Measurements from ENCODE around the gene FIGNL2. TPM values are rescaled to one million over a fixed set of nuclear protein-coding genes. Genes with fewer than 3 reads are reported as not detected.

The FIGNL2 gene
- total RNA-seq, 1 donor from 2014 or later: 0.68 TPM

DNA sequence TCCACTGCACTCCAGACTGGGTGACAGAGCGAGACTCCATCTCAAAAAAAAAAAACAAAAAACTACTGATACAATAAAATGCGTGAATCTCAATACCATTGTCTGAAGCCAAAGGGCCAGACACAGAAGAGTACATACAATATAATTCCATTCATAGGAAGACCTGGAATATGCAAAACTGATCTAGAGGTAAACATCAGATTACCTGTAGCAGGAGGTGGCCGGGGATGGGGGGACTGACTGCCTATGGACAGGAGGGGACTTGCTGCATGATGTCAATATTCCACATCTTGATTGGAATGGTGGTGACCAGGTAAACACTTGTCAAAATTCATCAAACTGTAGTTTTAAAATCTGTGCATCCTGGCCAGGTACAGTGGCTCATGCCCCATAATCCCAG is 12.5 kb upstream of the FIGNL2 start:
- DNase-seq (ENCODE audit: low spot score): no peak
- ATAC-seq: no peak

DNA sequence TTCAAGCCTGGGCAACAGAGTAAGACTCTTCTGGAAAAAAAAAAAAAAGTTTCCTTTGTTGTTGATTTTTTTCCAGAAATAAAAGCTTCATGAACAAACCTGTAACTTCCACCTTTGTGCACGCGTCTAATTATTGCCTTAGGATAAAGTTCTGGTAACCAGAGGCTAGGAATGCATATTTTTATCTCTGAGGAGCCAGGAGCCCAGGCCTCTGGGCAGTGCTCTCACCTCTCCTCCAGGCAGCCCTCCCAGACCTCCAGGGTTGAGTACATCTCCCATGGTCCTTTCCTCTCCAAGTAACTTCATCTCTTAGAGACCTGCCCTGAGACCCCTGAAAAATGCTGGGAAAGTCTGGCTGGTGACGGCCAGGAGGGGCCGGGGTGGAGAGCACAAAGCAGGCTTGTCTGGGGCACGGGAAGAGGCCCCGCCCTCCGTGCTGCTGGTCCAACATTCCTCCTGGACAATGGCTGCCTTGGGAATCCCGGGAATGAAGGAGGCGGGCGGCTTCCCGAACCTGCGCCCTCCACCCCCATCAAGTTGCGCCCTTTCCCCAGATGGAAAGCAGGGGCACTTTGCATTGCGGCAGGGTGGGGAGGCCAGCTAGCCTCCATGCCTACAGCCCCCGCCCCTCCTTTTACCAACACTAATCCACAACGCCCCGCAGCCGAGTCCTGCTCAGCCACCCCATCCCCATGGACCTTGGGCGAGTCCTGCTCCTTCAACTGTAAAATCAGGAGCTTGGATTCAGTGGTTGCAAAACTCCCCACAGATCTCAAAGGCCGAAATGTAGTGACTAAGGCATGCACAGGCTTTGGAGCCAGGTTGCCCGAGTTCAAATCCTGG is 7.3 kb upstream of the FIGNL2 start:
- DNase-seq (ENCODE audit: low spot score) (no peak), ATAC-seq (peak; percentile 65)

DNA sequence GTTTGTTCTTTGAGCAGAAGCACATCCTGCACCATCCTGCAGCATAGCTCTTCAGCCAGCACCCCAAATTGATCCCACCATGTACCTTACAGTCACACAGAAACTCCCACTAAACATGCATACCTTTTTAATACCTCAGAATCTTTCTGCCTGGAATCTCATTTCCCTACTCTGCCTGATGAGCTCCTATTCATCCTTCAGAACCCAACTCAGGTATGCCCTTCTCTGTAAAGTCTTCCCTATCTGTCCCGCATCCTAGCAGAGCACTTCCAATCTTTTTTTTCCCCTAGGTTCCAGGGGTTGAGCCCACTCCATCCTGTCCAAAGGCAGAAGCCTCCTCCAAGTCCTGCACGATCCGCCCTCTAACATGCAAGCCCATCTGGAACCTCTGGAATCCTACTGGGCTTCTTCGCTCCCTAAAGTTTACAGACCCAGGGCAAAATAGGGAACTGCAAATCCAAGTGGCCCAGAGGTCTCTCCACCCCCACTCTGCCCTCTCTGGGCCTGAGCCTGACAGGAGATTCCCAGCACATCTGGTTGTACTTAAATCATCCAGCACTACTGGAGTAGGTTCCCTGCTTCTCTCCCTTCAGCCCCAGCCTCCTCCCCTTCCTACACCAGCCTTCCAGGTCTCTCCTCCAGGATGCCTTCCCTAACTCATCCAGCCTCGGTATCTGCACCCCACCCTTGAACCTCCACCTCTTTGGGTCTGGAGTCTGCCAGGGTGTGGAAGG is 4.1 kb upstream of the FIGNL2 start:
- DNase-seq (ENCODE audit: low spot score) (no peak), ATAC-seq (no peak)

DNA sequence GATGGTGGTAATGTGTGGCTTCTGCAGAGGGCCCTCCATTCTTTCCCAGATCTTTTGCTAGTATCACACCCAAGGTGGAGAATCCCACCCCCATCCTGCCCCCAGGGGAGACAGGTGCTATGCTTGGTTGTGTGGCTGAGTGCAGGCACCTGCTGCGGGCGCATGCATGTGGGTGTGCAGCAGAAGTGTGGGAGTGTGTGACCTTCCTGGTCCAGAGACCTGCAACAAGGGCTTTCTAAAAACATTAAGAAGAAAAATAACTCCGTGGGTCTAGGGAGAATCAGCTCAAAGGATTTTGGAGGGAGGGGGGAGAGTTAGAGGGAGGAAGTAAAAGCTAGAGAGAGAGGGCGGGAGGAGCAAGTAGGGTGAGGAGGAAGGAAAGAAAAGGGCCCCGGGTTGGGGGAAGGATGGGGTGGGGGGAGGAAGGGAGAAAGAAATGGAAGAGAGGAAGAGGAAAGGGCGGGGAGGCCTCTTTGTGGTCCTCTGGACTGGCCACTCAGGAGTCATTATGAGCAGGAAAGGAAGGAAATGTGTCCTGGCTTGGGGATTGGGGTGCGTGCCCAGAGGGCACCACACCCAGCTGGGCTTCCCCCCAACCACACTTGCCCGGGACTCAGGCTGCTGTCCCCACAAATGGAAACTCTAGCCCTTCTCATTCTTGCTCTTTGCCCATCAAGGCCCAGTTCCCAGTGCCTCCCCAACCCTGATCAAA is 3.1 kb upstream of the FIGNL2 start:
- ATAC-seq (no peak), DNase-seq (ENCODE audit: low spot score) (no peak)

DNA sequence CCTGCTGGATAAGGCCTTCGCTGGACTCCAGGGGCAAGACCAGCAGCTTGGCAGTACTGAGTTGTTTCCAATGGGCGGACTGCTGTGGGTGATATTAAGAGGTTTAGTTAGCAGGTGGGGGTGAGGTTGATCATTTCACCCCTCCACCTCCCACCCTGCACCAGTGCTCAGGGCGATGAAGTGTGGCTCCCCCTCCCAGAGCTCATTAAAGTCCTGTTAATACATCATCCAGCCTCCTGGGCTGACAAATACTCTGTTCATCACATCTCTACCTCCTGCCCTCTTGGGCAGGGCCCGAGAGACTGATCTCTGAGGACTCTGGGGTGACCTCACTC is 2.4 kb upstream of the FIGNL2 start:
- ATAC-seq (no peak), DNase-seq (ENCODE audit: low spot score) (no peak)

DNA sequence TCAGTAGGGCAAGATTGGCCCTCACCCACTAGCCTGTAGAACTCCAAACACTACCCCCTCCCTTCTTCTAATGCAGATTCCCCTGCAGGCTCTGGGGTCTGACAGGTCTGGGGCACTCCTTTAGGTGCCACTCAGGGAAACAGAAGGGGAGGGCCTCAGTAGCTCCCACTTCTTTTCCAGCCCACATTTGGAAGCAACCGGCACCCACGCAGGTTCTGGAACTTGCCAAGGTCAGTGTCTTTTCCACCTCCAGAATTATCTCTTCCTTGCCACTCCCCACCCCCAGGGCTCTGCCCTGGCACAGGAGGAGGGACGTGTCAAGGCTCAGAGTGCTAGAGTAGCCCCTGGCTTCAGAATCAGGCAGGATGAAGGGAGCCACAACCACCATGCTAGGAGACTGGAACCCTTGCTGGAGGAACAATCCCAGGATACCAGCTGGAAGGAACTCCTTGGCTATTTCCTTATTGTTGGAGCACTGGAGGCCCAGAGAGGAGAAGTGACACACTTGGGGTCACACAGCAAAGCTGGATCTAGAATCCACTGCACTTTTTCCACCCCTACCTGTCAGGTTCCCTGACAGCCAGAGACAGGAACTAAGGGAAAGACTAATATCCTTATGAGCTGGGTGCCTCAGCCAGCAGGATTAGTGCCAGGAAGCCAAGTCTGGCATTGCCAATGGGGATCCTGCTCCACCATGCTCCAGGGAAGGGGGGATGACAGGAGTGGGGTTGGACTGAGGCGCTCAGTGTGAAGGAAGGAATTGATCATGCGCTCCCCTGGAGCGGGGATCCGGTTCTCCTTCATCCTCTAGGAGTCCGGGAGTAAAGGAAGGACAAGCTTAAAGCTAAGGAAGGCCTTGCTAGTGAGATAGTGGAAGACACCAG is 1.8 kb upstream of the FIGNL2 start:
- DNase-seq (ENCODE audit: low spot score): no peak
- ATAC-seq: no peak

DNA sequence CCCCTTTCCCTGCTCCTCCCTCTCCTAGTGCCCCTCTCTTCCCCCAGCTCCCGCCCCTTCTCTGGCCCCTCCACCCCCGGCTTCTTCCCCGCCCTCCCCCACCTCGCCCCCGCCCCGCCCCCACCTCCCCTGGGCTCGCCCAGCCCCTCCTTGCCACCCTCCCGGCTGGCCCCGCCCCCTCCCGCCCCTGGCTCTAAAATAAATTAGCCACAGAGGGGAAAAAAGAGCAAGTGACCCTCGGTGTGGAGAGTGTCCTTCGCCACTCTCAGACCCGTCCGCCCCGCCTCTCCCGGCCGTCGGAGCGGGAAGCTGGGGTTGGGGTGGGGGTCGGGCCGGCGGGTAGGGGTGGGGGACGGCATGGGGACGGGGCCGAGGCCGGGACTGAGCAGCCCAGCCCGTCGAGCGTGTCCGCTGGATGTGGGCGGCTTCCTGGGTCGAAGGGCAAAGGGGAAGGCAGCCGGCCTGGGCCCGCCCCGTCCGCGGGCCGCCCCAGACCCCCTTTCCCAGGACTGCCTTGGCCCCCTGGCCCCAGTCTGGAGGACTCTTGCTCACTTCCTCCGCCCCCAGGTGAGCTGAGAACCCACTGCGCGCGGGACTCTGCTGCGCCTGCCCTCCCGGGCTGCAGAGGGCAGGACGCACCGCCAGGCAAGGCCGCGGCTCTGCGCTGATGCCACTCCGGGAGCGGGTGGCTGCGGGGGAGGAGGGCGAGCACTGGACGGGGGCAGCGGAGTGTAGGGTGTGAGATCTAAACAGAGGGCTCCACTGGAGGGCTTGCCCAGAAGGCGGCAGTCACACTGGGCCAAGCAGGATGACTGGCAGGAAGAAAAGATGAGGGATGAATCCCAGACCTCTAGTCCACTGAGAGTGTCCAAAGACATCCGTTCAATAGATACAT is 570 bp upstream of the FIGNL2 start:
- ATAC-seq (peak; percentile 75), DNase-seq (ENCODE audit: low spot score) (peak; percentile 64)

DNA sequence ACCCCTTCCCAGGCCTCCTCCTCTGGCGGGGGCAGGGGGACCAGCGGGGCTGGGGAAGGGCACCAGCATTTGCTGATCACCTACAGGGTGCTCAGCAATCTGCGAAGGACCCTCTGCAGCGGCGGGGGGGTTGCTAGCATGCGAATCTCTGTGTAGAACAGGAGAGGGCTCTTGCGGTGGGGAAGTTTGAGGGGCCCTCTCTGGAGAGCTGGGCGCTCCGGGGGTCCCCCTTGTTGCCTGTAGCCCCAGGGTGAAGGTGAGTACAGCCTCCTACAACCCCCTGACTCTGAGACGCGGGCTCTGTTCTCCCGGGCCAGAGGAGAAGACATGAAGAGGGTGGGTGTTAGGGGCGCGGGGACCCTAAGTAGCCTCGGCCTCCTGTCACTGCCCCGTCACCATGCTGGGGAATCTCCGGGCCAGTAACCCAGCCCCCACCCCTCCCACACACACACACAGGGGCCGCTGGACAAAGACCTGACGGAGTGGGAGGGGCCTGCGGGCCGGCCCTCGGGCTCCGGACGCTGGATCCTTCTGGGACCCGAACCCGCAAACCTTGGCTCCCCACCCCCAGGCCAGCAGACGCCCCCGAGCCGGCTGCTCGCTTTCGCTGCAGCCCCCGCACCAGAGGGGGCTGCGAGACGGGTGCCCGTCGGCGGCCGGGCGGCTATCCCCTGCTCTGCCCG is 734 bp downstream of the FIGNL2 start:
- DNase-seq (ENCODE audit: low spot score) (peak; percentile 60), ATAC-seq (peak; percentile 71)

DNA sequence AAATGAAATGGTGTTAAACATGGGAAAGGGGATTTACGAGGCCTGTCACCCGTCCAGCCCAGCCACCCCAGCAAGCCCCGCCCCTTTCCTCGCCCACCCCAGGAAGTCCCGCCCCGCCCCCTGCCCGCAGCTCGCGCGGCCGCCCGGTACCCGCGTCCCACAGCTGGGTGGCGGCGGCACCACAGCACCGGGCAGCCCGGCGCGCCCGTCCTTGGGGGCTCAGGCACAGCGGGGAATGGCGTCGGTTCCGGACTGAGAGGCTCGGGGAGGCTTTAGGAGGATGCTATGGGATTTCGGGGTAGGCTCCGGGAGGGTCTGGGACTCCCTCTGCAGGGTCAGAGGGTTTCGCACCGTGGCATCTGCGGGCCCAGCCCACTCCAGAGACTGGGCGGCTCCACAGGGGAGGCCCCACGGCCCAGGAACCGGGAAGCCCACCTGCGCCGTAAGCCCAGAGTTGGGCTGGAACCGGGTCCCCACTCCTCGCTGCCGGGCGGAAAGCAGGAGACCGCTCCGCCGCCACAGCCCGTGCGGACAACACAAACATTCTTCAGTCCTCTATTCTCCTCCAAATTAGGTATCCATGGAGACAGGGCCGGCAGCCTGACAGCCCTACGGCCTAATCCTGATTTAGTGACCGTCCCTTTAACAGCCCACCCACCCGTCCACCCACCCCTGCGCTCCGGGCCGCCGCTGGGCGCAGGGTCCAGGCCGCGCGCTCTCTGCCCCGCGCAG is 1.4 kb downstream of the FIGNL2 start:
- ATAC-seq (peak; percentile 25), DNase-seq (ENCODE audit: low spot score) (no peak)

DNA sequence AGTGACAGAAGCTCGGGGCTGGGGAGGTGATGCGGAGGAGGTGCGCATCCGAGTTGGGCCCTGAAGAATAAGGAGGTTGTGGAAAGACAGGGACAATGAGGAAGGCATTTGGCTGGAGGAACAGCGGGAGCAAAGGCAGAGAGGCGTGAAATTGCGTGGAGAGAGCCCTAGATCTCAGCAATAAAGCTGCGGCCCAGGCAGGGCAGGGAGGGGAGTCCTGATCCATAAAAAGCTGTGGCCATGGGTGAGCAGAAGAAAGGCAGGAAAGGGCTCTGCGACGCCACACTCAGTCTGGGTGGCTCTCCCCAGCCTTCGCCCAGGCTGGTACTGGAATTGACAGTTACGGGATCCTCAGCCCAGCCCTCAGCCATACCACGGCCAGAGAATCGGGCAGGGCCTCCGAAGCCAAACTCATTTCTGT is 2.2 kb downstream of the FIGNL2 start:
- no peak for DNase-seq (ENCODE audit: low spot score)
- no peak for ATAC-seq

DNA sequence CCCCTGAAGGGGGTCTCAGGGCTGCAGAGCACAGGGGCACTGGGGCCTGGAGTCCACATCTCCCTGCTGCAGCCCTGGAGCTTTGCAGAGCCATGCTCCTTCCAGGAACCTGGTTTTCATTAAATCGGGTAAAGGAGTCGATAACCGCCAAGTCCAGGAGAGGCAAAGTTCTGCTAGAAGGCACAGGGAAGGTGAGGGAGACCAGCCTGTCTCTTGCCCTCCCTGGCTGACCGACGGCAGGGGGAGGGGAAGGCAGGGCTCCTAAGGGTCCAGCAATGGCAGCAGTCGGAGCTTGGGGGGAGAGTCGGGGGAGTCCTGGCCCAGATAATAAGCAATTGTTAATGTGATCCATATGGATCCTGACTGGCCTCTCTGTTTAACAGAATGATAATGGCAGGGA is 3.0 kb downstream of the FIGNL2 start:
- DNase-seq (ENCODE audit: low spot score) (no peak), ATAC-seq (no peak)

DNA sequence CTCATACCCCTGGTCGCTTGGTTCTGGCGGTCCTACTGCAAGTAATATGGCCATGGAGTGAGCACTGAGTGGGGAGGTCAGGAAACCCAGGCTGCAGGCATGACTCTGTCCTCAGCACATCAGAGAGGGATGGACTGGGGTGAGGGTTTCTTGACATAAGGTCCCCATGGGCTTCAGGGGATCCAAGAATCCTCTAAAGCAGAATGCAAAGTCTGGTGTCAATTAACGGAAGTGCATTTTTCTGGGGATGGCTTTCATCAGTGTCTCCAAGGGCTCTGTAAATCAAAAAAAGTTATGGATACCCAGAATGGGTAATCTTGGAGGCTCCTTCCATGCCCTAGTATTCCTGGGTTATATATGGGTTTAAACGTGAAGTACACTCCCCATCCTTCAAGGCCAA is 3.7 kb downstream of the FIGNL2 start:
- DNase-seq (ENCODE audit: low spot score) (no peak), ATAC-seq (no peak)

DNA sequence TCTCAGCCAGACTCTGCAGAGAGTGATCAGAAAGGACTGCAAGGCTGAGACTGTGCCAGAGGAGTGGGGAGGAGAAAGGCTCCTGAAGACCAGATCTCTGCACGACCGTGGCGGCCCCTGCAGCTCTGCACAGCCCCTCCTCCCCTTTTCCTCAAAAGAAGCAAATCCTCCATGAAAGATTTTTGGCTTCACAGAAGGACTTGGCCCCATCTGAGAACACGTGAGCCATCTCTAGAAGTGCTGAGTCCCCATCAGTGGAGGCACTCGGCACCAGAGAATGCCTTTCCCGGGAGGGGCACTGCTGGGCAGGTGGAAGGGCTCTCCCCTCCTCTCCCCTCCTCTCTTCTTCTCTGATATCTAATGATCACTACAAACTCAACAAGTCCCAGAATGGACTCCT is 6.8 kb downstream of the FIGNL2 start:
- ATAC-seq (no peak), DNase-seq (ENCODE audit: low spot score) (no peak)

DNA sequence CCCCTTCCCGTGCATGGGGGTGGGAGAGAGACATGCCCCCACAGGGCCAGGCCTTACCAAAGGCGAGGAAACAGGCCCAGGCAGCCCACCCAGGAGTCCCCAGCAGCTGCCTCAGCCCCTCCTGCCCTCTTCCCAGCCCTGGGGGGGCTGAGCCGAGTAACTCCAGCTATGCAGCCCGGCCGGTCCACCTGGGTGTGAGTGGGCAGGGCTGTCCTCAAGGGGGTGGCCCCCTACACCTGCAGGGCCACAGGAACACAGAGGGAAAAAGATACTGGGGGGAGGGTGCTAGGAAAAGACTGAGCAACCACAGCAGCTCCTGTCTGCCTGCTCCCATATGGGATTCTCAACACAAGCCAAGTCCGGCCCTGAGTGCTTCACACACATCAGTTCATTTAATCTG is 7.6 kb downstream of the FIGNL2 start:
- no peak for DNase-seq (ENCODE audit: low spot score)
- ATAC-seq: no peak

DNA sequence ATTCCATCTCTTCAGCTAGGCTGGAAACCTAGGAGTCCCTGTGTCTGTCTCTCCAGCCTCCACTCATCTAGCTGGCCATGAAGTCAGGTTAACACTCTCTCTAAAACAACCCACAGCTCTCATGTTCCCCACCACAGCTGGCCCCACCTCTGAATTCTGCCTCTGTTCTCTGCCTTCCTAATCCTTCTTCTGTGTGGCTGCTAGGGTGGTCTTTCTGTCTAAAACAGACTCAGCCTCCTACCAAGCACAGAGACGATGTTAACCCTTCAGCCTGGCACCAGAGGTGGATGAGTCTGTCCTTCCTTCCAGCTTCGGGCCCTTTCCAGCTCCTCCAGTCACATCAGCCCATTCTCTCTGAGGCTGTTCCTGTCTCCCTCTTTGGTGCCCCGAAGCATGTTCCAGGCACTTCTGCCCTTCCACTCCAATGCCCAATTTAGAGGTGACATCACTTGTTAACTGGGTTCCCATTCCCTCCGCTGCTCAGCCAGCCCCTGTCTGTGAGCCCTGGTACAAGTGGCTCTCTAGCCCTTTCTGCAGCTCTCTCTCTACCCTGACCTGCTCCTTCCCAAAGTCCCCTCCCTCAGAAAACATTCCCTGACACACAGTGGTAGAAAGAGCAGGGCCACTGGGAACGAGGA is 9.1 kb downstream of the FIGNL2 start:
- DNase-seq (ENCODE audit: low spot score): no peak
- ATAC-seq: peak; percentile 19

DNA sequence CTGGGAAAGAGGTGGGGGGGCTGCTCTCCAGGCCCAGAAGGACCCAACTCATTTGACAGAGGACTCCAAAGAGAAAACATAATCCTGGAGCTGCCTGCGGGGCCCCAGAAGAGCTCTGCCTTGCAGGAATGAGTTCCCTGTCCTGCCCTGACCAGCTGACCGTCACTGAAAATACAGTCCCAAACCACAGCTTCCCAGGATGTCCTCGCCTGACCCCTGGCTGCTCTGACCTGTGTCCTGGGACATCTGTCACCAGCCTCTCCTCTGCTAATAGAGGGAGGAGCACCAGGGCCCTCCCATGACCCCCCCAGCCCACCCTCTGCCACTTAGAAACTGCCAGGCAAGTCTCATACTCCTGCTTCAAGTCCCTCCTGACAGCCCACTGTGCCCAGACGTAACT is 9.8 kb downstream of the FIGNL2 start:
- DNase-seq (ENCODE audit: low spot score): no peak

DNA sequence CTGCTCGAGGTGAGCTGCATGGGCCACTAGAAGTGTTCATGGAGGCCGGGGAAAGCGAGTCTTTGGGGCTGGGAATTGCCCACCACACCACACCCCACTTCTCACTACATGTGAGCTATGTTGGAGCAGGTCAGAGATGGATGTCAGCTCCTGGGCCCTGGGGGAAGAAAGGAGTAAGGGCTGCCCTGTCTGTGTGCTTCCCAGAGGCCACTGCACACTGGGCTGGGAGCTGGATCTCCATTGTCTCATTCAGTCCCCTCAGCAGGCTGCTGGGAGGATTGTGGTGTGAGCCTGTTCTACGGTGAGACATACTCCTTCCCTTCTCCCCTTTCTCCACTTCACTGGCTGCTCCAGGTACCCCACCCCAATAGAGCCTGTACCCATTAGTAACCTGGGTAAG is 10.5 kb downstream of the FIGNL2 start:
- no peak for ATAC-seq
- no peak for DNase-seq (ENCODE audit: low spot score)

More for the DNA sequence above, 9.8 kb downstream of the FIGNL2 start:
- ATAC-seq: peak; percentile 78

DNA sequence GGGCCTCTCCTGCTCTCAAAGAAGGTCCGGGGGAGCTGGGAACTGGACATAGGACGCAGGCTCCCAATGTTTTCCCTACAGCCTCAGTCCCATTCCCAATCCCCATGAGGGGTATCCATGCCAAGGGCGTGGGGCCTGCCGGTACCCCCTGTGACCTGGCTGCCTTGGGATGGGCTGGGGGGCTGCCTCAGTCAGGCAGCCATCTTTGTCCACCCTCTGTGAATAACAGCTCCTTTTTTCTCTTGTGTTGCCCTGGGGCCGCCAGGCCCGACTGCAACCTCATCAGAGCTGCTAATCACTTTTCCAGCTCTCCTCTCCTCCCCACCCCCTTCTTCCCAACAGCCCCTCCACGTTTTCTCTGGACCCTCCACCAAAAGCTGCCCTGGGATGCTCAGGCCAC is 11.2 kb downstream of the FIGNL2 start:
- DNase-seq (ENCODE audit: low spot score) (no peak), ATAC-seq (no peak)
